ENCODE data around the gene PHOX2A.

The PHOX2A gene

DNA sequence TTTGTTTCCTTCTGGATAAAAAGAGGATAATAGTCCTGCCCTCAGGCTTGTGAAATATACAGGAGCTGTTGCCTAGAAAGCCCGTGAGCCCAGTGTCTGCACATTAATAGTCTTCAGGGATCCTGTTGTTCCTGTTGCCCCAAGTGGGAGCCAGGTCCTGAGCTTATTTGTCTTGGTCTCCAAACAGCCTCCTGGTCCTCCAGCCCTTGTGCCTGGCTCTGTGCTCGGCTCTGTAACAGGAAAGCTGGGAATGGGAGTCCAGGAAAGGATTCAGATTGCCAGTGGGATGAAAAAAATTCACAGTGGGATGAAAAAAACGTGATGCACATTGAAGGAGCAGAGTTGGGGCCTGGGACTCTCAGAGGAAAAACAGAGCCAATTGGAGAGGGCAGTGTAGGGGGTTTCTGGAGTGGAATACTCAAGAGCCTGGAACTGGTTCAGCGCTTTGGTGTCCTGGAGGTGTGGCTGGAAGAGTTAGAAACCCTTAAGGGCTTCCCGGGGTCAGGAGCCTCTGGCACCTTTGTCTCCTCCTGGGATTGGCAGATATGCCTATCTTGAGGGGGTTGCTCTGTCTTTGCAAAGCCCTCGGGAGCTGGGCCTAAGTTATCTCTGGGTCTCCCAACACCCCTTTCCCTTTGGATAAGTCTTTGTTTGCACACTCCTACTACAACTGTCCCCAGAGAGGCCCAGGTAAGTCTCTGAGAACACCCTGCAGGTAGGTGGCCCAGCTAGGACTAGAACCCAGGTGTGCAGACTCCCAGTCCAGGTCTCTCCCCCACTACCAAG lies 21.7 kb downstream of the PHOX2A start:
- no peak for DNase-seq (ENCODE audit: low read depth)
- no peak for TF ChIP-seq CTCF (conservative IDR thresholded peaks at IDR 0.05; ENCODE audit: control insufficient read depth, insufficient read depth, low read depth, low read length)
- peak overlapping the region; percentile 88 for H3K4me3 ChIP-seq (ENCODE audit: control insufficient read depth, low read depth, low read length)

DNA sequence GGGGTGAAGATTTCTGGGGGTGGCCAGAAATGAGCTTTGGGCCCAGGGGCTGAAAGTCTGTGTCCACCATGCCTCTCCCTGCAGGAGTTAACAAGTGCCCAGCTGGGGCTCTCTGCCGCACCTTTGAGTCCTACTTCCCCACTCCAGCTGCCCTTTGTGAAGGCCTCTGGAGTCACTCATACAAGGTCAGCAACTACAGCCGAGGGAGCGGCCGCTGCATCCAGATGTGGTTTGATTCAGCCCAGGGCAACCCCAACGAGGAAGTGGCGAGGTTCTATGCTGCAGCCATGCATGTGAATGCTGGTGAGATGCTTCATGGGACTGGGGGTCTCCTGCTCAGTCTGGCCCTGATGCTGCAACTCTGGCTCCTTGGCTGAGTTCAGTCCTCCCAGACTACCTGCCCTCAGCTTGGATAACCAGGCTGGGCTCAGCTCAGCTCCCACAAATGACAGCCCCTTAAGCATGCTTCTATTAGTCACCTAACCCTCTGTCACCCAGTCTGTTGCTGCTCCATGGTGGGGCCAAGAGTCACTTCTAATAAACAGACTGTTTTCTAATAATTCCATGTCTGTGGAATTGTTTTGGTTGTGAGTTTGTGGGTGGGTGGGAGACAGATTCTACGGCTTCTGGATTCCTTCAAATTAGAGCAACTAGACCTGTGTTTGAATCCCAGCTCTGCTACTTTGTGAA lies 22.4 kb downstream of the PHOX2A start:
- H3K4me3 ChIP-seq (ENCODE audit: control insufficient read depth, low read depth, low read length), result no peak overlapping the region
- no peak for TF ChIP-seq CTCF (conservative IDR thresholded peaks at IDR 0.05; ENCODE audit: control insufficient read depth, insufficient read depth, low read depth, low read length)
- DNase-seq (ENCODE audit: low read depth), result no peak

- TF ChIP-seq CTCF (conservative IDR thresholded peaks at IDR 0.05; ENCODE audit: control insufficient read depth, insufficient read depth, low read depth, low read length), result no peak
- H3K4me3 ChIP-seq (ENCODE audit: control insufficient read depth, low read depth, low read length), result no peak overlapping the region
- DNase-seq (ENCODE audit: low read depth), result no peak
Measured at GRCh38 chr11:72220696-72221363, 23.1 kb downstream of the PHOX2A start.

- no peak overlapping the region for H3K4me3 ChIP-seq (ENCODE audit: control insufficient read depth, low read depth, low read length)
Measured at GRCh38 chr11:72218251-72218745, 25.7 kb downstream of the PHOX2A start.

GRCh38 chr11:72217841-72218240 lies 26.1 kb downstream of the PHOX2A start:
- H3K4me3 ChIP-seq (ENCODE audit: control insufficient read depth, low read depth, low read length), result no peak overlapping the region
- no peak for DNase-seq (ENCODE audit: low read depth)
- no peak for TF ChIP-seq CTCF (conservative IDR thresholded peaks at IDR 0.05; ENCODE audit: control insufficient read depth, insufficient read depth, low read depth, low read length)

More at GRCh38 chr11:72218251-72218745, 25.7 kb downstream of the PHOX2A start:
- TF ChIP-seq CTCF (conservative IDR thresholded peaks at IDR 0.05; ENCODE audit: control insufficient read depth, insufficient read depth, low read depth, low read length), result no peak
- no peak for DNase-seq (ENCODE audit: low read depth)

DNA sequence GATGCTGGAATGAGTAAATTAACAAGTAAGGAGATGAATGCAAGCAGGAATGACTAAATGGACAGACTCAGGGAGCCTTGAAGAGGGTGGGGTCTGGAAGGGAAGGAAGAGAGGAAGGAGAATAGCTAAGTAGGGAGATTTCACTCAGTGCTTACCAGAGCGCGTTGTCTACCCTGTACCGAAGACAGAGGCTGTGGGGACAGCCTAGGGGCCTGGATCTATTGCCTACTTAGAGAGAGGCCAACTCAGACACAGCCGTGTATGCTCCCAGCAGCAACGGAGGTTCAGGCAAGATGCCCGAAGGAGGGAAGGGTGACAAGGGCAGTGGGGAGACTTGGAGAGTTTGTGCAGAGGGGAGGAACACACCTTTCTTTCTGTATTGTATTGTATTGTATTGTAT lies 27.3 kb downstream of the PHOX2A start, which contains the start of gene FOLR2:
Gene FOLR2 (plus strand): TSS at position 157 of the 400 bp plus-strand sequence. CDS start 1,791 bp downstream, outside the sequence.
- H3K4me3 ChIP-seq (ENCODE audit: control insufficient read depth, low read depth, low read length), result no peak within 1 kb of the TSS
- DNase-seq (ENCODE audit: low read depth), result no peak
- no peak for TF ChIP-seq CTCF (conservative IDR thresholded peaks at IDR 0.05; ENCODE audit: control insufficient read depth, insufficient read depth, low read depth, low read length)
